ENCODE data around the gene TLCD2.
"Not testable (repeated sequence)": the region's sequence is repeated elsewhere in the genome, so short reads cannot be mapped to it uniquely, and the experiment has no call there.

Gene TLCD2

DNA sequence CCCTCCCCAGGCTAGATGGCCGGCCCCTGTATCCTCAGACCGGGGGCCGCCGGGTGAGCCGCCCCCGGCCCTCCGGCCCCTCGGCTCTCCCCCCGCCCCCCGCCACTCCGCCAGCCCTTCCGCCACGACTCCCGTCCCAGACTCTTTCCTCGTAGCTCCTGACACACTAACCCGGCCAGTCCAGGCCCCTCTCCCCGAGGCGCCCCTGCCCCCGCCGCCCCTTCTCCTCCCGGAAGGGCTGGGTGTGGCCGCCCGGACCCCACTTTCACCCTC is 5.6 kb upstream of the TLCD2 start:
- no peak for DNase-seq

DNA sequence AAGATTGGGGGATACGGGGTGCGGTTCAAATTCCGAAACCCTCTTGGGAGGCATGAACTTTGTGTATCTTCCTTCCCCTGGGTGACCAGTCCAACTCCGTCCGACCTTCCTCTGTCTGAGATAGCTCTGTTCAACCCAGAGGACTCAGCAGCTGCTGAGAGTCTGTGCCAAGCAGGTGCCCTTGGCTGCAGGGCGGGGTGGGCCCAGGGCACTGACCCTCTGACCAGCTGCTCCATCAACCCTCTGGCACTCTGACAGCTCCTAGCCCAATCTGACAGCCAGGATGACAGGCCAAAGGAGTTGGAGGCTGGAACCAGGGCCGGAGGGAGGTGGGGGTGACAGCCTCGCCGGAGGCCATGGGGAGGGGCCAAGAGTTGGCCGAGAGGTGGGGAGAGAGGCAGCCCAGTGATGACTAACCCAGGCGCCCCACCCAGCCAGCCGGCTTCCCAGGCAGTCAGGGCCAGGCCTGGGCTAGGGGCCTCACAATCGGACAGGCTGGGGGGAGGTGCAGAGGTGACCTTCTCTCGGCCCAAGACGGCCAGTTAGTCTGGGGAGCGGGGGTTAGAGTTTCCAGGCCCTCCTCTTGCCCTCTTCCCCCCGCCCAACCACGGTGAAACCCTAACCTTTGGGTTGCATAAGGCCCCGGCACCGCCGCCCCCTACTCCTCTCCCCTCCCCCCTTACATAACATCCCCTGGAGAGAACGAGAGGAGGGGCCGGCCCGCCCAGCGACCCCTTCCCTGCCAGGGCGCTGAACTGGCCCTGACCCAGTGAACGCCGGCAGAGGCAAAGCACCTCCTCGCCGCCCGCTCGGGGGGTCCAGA is 5.0 kb upstream of the TLCD2 start:
- DNase-seq, result peak; percentile 61

DNA sequence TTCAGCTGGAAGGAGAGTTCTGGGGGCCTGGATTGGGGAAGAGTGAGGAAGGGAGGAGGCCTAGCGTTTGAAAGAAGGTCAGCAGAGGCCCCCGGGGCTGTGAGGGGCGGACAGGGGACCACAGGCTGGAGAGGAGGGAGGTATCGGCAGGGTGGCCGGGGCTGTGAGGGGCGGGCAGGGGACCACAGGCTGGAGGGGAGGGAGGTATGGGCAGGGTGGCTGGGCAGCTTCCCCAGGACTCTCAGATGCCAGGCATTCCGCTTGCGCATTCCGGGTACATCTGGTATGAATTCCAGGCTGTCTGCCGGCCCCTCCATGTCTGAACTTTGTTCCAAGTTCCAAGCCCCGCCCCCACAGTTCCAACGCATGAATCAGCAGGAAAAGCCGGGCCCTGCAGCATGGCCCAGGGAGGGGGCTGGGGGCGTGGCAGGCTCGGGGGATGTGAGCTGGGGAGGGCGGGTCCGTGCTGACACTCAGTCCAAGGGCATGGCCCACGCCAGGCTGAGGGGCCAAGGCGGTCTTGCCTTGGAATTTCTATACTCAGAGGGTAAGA is 4.3 kb upstream of the TLCD2 start:
- DNase-seq, result peak; percentile 95

DNA sequence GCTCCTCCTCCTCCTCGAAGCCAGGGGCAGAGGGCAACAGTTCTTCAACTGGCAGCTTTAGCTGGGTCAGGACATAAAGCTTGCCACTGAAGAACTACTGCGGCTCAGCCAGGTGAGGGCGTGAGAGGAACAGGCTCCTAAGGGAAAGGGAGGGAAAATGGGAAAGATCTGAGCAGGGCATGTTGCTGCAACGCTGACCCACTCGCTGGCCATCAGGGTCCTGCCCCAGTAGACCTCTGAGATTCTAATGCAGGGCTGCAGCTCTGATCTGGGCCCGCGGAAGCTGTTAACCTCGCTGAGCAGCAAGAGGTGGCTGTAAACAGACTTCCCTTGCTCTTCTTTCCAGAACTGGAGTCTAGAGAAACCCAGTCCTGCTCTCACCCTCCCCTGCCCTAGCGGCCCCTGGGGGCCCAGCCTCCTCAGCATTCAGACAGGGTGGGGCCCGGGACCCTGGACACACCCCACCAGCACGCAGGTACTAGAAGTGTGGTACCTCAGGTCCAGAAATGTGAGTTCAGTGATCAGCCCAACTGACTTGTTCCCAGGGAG is 3.8 kb upstream of the TLCD2 start:
- peak; percentile 81 for DNase-seq

DNA sequence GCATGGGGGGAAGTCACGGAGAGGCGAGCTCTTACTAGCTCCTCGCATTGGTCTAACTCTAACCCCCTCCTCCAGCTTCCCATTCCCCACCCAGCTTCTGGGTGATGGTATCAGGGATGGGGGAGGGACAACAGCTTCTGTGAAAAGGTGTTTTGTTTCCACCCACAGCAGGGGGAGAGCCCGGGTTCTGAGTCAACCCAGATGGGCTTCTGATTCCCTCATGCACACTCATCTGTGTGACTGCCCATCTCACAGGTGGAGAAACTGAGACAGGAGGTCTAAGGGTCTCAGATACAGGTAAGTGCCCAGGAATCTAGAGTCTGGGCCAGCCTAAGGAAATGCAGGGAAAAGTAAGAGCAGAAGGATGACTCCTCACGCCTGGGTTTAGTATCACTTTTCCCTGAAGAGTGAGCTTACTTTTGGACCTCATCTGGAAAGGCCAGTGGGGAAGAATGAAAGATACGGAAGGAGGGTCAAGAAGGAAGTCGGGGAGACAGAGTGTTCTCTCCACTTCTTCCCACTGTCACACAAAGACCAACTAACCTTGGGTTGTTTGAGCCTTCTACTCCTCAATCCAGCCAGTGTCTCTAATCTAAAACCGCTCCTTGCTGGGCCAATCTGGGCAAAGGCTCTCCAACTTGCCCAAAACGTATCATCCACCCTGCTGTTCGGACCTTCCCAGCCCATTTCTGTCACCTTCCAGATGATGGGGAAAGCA is 3.1 kb upstream of the TLCD2 start:
- no peak for DNase-seq

DNA sequence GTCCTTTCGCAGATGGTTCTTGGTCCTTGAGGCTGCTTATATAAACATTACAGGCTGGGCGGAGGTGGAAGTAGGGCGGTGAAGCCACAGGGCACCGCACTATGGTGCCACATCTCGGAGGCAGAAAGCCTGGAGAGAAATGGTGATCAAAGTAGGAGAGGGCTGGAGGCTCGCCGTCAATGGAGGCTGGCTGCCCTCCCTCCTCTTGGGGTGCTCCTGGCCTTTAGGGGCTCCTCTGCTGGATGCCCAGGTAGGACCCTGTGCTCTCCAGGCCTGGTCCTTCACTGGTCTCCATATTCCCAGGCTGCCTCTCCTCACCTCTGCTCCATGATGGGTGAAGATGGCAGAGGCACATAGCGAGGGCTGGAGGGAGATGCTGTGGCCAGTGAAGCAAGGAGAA is 2.1 kb upstream of the TLCD2 start:
- DNase-seq, result no peak

DNA sequence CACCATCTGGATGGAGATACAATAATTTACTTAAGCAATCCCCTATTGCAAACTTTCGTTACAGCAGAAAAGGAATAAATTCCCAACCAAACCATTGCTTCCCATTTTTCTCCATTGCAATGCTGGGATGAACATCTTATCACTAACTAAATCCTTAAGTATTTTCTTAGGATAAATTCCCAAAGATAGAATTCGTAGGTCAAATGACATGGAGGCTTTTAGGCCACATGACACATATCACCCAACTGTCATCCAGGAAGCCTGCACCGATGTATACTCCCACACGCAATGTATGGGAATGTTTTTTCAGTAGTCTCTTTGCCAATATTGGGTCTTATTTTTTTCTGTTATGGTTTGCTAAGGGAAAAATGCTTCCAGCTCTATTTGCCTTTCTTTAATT is 1.6 kb upstream of the TLCD2 start:
- DNase-seq, result no peak

DNA sequence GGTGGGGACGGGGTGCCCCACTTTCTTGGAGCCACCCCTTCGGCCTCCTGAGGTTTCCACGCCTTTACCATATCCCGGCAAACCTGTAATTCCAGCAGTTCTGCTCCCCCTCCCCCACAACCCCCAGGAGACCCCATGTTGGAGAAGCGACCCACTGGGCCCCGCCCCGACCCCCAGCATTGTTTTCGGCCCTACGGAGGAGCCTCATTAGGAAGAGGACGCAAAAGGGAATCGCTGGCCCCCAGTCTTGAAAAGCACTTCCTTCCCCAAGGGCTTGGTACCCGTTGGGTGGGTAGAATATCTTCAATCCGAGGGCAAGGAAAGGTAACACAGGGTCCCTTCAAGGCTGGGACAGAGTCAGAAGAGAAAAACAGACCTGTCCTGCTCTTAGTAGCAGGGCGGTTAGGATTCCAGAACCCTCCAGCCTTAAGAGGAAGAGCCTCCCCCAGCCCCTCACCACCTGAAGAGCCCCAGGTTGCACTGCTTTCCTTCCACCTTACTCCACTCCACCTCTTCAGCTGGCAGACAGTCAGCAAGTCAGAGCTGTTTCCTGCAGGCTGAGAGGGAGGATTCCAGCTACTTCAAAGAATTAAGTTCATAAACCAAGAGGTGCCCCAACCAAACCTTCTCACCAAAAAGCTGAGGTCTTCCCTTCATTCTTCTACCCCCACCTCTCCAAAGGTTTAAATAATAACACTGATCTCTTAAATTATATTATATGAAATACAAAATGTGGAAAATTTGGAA is 803 bp upstream of the TLCD2 start:
- DNase-seq, result peak; percentile 29

DNA sequence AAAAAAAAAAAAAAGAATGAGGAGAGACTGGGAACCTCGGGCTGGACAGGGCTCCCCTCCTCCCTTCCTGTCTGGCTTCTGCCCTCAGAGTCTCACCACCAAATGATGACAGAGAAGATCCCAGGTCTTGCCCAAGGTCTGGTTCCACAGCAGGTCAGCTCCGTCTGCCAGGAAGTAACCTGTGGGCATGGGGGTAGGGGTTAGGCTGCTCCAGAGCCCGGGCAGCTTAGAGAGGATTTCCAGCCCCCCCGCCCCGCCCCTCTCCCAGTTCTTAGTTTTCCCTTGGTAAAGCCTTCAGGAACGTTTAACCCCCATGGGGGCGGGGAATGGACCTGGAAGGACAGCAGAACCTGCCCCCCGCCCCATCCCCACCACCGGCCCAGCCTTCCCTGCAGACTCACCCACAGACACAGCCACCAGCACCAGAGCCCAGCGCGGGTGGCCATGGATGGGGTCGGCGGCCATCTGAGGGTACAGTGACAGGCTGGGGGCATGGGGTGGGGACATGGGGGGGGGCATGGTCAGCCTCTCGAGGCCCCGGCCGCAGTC is 700 bp downstream of the TLCD2 start:
- DNase-seq, result peak; percentile 16

GRCh38 chr17:1708791-1709346 is 1.3 kb downstream of the TLCD2 start:
- not testable (repeated sequence) for DNase-seq

DNA sequence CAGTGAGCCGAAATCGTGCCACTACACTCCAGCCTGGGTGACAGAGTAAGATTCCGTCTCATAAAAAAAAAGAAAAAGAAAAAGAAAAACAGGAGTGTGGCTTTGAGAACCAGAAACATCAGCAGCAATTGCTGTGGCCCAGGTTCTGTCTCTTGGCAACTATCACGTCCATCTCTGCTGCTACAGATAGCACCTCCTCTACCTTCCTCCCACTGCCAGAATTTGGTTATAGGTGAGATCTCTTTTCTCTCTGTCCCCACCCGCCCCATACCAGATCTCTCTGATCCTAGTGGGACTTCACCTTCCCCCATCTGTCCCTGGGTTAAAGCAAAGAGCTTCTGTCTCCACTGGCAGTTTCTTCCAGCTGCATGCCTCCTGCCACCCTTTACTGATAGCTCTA is 3.1 kb downstream of the TLCD2 start:
- no peak for DNase-seq

DNA sequence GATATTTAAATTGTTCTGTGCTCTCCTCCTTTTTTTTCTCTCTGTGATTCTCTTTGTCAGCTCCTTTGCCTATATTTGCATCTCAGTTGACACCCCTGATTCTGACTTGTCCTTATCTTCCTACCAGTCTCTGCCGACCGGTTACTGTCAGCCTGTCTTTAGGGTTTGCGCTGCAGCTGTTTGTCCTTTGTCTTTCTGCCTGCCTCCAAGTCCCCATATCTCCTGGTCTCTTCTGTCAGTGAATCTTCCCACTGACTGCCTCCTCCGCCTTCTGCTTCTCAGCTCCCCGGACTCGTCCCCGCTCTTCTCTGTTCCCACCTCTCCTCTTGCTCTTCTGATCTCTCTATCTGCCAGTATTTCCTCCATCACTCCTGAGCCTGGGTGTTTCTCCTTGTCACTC is 5.2 kb downstream of the TLCD2 start:
- no peak for DNase-seq

DNA sequence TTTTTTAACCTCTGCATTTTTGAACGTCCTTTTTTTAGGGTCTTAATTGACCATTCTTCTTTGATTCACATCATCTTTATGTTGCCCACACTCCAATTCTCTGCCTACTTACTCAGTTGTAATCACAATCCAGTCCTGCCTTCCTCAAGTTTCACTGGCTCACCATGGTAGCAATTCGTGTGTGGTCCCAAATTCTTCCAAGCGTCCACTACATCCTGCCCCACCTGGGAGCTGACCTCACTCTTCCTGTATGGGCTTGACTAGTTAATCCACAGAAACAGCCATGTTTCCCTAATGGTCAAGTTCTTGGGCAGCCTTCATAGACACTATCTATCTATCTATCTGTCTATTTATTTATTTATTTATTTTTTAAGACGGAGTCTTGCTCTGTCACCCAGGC is 7.1 kb downstream of the TLCD2 start:
- DNase-seq, result no peak

DNA sequence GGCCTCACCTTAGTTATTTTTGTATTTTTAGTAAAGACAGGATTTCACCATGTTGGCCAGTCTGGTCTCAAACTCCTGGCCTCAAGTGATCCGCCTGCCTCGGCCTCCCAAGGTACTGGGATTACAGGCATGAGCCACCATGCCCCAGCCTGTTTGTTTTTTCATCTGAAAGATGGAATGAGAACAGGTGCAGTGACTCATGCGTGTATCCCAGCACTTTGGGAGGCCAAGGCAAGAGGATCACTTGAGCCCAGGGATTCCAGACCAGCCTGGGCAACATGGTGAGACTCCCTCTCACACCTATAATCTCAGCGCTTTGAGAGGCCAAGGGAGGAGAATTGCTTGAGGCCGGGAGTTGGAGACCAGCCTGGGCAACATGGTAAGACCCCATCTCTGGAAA is 10.3 kb downstream of the TLCD2 start:
- not testable (repeated sequence) for DNase-seq

GRCh38 chr17:1697681-1698080 is 12.5 kb downstream of the TLCD2 start:
- no peak for DNase-seq

GRCh38 chr17:1695365-1695764 is 14.8 kb downstream of the TLCD2 start:
- DNase-seq, result no peak

GRCh38 chr17:1693339-1693738 is 16.8 kb downstream of the TLCD2 start:
- no peak for DNase-seq

GRCh38 chr17:1690544-1691221 is 19.5 kb downstream of the TLCD2 start:
- DNase-seq, result no peak

DNA sequence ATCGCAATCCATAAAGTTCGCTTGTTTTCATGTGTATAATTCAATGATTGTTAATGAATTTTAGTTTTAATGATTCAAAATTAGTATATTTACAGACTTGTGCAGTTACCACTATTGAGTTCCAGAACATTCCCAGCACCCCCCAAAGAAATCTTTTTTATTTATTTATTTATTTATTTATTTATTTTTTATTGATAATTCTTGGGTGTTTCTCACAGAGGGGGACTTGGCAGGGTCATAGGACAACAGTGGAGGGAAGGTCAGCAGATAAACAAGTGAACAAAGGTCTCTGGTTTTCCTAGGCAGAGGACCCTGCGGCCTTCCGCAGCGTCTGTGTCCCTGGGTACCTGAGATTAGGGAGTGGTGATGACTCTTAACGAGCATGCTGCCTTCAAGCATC is 21.8 kb downstream of the TLCD2 start:
- DNase-seq, result not testable (repeated sequence)

GRCh38 chr17:1686086-1686485 is 24.1 kb downstream of the TLCD2 start:
- DNase-seq, result no peak

DNA sequence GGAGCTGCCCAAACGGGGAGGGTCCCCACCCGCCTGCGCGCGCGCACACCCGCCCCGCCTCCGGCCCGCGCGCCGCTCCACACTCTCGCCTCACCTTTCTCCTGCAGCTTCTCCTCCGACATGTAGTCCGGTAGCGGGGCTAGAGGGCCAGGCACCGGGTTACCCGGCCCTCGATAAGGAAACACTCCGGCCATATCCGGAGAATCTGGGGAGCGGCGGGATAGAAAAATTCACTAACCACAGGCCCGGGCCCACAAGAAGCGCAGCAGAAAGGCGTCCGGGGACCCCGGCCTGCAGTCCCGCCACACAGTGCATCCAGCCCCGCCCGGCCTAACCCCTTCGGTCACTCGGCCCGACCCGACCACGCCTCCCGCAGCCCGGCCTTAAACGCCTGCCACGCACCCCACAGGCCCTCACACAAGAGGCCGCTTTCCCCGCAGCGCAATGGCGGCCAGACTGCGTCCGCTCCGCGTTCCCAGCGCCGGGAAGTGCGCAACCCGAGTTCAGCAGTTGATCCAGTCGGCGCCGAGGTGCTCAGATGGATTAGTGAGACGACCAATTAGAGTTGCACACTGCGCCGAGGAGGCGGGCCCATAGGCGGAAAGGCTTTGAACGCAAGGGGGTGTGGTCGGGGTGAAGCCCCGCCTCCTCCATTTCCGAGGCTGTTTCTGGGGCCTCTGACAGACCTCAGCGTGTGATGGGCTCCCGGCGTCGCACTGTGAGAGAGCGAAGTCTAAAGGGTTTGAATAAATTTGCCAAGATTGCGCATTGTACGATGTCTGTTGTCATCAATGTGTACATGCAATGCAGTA is 25.6 kb downstream of the TLCD2 start, which contains the start of gene PRPF8:
Gene PRPF8 (minus strand): TSS at position 490 of the 812 bp plus-strand sequence. CDS start 296 bp downstream, at position 194.
- peak; percentile 99 for DNase-seq

Data from eye (tissue), 1 donor.